ENCODE results near the gene UBD.

The UBD gene

GRCh38 chr6:29597184-29597583 lies 37.7 kb upstream of the UBD start:
- H3K4me3 ChIP-seq (ENCODE audit: low read length): no peak overlapping the region
- no peak for DNase-seq (ENCODE audit: low read depth)
- TF ChIP-seq, protein P1, sequence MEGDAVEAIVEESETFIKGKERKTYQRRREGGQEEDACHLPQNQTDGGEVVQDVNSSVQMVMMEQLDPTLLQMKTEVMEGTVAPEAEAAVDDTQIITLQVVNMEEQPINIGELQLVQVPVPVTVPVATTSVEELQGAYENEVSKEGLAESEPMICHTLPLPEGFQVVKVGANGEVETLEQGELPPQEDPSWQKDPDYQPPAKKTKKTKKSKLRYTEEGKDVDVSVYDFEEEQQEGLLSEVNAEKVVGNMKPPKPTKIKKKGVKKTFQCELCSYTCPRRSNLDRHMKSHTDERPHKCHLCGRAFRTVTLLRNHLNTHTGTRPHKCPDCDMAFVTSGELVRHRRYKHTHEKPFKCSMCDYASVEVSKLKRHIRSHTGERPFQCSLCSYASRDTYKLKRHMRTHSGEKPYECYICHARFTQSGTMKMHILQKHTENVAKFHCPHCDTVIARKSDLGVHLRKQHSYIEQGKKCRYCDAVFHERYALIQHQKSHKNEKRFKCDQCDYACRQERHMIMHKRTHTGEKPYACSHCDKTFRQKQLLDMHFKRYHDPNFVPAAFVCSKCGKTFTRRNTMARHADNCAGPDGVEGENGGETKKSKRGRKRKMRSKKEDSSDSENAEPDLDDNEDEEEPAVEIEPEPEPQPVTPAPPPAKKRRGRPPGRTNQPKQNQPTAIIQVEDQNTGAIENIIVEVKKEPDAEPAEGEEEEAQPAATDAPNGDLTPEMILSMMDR (conservative IDR thresholded peaks at IDR 0.05; ENCODE audit: low read depth, low read length): no peak

DNA sequence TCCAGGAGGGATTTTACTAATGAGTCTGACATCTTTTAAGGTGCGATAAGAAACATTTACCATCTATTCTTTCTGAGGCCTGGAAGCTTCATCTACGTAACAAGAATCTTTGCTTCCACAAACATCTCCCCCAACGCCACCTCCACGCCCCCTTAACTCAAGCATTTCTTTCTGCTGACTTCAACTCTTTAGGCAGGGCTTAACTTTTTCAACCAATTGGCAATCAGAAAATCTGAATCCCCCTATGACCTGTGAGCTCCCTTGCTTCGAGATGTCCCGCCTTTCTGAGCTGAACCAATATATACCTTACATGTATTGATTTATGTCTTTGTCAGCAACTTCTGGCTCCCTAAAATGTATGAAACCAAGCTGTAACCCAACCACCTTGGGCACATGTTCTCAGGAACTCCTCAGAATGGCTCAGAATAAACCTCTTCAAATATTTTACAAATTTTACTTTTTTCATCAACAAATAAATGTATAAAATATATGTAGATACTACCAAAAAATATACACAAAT lies 36.9 kb upstream of the UBD start:
- no peak for DNase-seq (ENCODE audit: low read depth)
- H3K4me3 ChIP-seq (ENCODE audit: low read length): no peak overlapping the region
- TF ChIP-seq, protein P1 (conservative IDR thresholded peaks at IDR 0.05; ENCODE audit: low read depth, low read length): no peak

GRCh38 chr6:29593199-29593855 lies 33.8 kb upstream of the UBD start:
- no peak overlapping the region for H3K4me3 ChIP-seq (ENCODE audit: low read length)
- TF ChIP-seq, protein P1 (conservative IDR thresholded peaks at IDR 0.05; ENCODE audit: low read depth, low read length): no peak
- peak; percentile 21 for DNase-seq (ENCODE audit: low read depth)

- TF ChIP-seq, protein P1 (conservative IDR thresholded peaks at IDR 0.05; ENCODE audit: low read depth, low read length): no peak
- DNase-seq (ENCODE audit: low read depth): no peak
- no peak overlapping the region for H3K4me3 ChIP-seq (ENCODE audit: low read length)
Measured at GRCh38 chr6:29591677-29592076, 32.1 kb upstream of the UBD start.

DNA sequence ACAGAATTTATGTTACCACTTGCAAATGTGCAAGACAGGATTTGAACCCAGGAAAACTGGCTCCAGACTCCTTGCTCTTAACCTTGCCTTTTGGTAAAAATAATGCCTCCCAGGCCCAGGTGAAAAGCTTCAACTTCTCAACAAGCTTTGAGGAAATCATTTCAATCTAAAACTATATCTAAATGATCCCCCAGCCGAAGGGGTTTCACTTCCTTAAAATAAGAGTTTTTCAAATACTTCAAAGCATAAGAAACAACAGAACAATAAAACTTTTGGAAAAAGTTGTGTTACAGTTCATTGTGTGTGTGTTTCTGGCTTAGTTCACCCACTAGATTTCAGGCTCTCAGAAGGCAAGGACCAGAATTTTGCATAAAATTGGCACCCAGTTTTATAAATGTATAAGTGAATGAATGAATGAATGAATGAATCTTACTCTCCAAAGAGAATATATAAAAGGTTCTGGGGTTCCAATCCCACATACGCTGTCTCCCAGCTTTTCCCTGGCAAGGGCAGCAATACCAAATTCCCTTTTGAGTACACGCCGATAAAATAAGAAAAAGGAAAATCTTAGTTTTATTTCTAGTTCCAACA lies 30.8 kb upstream of the UBD start:
- TF ChIP-seq, protein P1 (conservative IDR thresholded peaks at IDR 0.05; ENCODE audit: low read depth, low read length): no peak
- DNase-seq (ENCODE audit: low read depth): no peak
- no peak overlapping the region for H3K4me3 ChIP-seq (ENCODE audit: low read length)

DNA sequence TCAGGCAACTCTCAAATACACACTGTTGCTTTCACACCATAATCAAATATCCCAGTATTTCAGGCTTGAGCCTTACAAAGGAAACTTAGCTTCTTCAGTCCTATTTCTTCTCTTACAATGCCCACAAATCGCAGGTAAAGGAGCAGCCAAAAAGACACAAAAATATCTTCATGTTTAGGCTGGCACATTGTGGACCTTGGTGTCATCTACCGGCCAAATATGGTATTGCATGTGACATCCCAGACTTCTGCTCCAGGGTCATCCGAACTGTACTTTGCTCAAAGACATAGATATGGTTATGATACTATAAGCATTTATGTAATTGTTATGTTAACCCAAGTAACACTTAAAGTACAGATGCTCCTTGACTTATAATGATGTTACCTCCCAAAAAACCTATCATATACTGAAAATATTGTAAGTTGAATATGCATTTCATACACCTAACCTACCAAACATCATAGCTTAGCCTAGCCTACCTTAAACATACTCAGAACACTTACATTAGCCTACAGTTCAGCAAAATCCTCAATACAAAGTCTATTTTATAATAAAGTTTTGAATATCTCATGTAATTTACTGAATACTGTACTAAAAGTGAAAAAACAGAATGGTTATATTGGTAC lies 30.0 kb upstream of the UBD start:
- H3K4me3 ChIP-seq (ENCODE audit: low read length): no peak overlapping the region
- no peak for DNase-seq (ENCODE audit: low read depth)
- TF ChIP-seq, protein P1 (conservative IDR thresholded peaks at IDR 0.05; ENCODE audit: low read depth, low read length): peak; percentile 96
